Spleen (tissue), 11 donors: Measurements from ENCODE around the gene HID1. TPM values are rescaled to one million over a fixed set of nuclear protein-coding genes. Genes with fewer than 3 reads are reported as not detected.

Experiments used
- DNase-seq: peaks from one replicate; pipeline ENCODE4 v3.0.0-alpha.2; 2020
- H3K27ac ChIP-seq, 8 donors: fragments of 200-600 bp; sonication (generic) in 7 of 8; 1 replicate in 4 of 8; 2 replicates in 4 of 8; pipeline versions ENCODE4 v1.5.0 to v1.8.0; 2016 to 2021; ENCODE audit warnings: inconsistent platforms in 4 of 8, mild to moderate bottlenecking in 4 of 8, moderate library complexity in 1 of 8
- H3K27me3 ChIP-seq, 7 donors: fragments of 200-600 bp; sonication (generic) in 6 of 7; replicated peaks in 1 of 7; 1 replicate in 4 of 7; 2 replicates in 3 of 7; pipeline versions ENCODE4 v1.5.0 to v1.8.0; 2016 to 2021; ENCODE audit warnings: inconsistent platforms in 3 of 7, mild to moderate bottlenecking in 1 of 7
- H3K36me3 ChIP-seq, 6 donors: fragments of 200-600 bp; sonication (generic) in 5 of 6; 1 replicate in 4 of 6; 2 replicates in 2 of 6; pipeline versions ENCODE4 v1.5.0 to v1.8.0; 2016 to 2021; ENCODE audit warnings: inconsistent platforms in 2 of 6
- H3K4me1 ChIP-seq, 6 donors: fragments of 200-600 bp; sonication (generic) in 5 of 6; 1 replicate in 3 of 6; 2 replicates in 3 of 6; pipeline versions ENCODE4 v1.5.0 to v1.8.0; 2016 to 2021; ENCODE audit warnings: inconsistent platforms in 3 of 6
- H3K4me3 ChIP-seq, 8 donors: fragments of 200-600 bp; sonication (generic) in 7 of 8; 1 replicate in 4 of 8; 2 replicates in 4 of 8; pipeline versions ENCODE4 v1.5.0 to v1.8.0; 2016 to 2021; ENCODE audit warnings: inconsistent platforms in 4 of 8, mild to moderate bottlenecking in 4 of 8, moderate library complexity in 2 of 8
- H3K9me3 ChIP-seq, 8 donors: fragments of 200-600 bp; sonication (generic) in 7 of 8; 1 replicate in 4 of 8; 2 replicates in 4 of 8; pipeline versions ENCODE4 v1.5.0 to v1.8.0; 2016 to 2021; ENCODE audit warnings: inconsistent platforms in 4 of 8
- POLR2A ChIP-seq, 3 donors: fragments of 450-650 bp; IDR thresholded peaks; one replicate each; pipeline ENCODE4 v1.5.1; 2017; ENCODE audit warnings: antibody characterized with exemption in 3 of 3, mild to moderate bottlenecking in 1 of 3
- POLR2AphosphoS5 ChIP-seq, 3 donors: sonication (generic); formaldehyde crosslinking; IDR thresholded peaks; one replicate each; pipeline ENCODE4 v1.5.1; 2017; ENCODE audit warnings: antibody characterized with exemption in 3 of 3
- WGBS, 5 donors: extraction: QIAGEN DNeasy Blood & Tissue Kit in 3 of 5; methylation state at CpG; one replicate each; pipeline versions ENCODE4 v1.1.5 to v1.1.7; 2013 to 2018; 5-methylcytosine and 5-hydroxymethylcytosine counted together
- intact Hi-C: fragments of 100-400 bp; cut with DNase I; formaldehyde crosslinking; loops from one replicate; pipeline ENCODE4 v1.15.0; 2023; ENCODE audit warnings: low total_unique reads
- polyA plus RNA-seq, 3 donors: library from polyadenylated mRNA; stranded (reverse); fragments of 200-250 nt; gene quantifications; one replicate each; pipeline ENCODE4 v1.2.1, GENCODE V29; 2013
- total RNA-seq, 7 donors: library from RNA; depleted of rRNA in 3 of 7; stranded (reverse); fragments of >200 nt in 3 of 7; fragmentation: NEBNext Ultra II Directional in 4 of 7; extraction: Animal tissue kit (Norgen Biotek cat#: 25700) in 4 of 7; gene quantifications; one replicate each; pipeline versions ENCODE4 v1.1.0 to v1.2.1, GENCODE V29; 2016 to 2021
- TF ChIP-seq, protein P1 (sequence below), 11 experiments: fragments of 200-600 bp in 7 of 11; fragments of 450-650 bp in 4 of 11; sonication (generic) in 4 of 11; IDR thresholded peaks in 8 of 11; conservative IDR thresholded peaks in 3 of 11; 1 replicate in 7 of 11; 2 replicates in 4 of 11; pipeline versions ENCODE4 v1.4.0 to v1.8.0; 2016 to 2021; ENCODE audit warnings: antibody characterized with exemption in 11 of 11, inconsistent platforms in 4 of 11, mild to moderate bottlenecking in 1 of 11
- donor health status: healthy with polysubstance abuse.
- donor health status: DM: no; HTN: no; CAD: no; lungs with moderate emphysema.
- donor health status: DM: no; HTN: no; CAD: no.
- donor health status: Bipolar disorder and iron deficiency.
- donor health status: healthy.
- donor health status: DM: no; HTN: no; CAD: no.
- donor health status: DM: yes; HTN: yes; CAD: no.

HID1 gene
- total and polyA plus RNA-seq, 10 donors, result 5.2 to 39.4 (median 24.8) TPM

DNA sequence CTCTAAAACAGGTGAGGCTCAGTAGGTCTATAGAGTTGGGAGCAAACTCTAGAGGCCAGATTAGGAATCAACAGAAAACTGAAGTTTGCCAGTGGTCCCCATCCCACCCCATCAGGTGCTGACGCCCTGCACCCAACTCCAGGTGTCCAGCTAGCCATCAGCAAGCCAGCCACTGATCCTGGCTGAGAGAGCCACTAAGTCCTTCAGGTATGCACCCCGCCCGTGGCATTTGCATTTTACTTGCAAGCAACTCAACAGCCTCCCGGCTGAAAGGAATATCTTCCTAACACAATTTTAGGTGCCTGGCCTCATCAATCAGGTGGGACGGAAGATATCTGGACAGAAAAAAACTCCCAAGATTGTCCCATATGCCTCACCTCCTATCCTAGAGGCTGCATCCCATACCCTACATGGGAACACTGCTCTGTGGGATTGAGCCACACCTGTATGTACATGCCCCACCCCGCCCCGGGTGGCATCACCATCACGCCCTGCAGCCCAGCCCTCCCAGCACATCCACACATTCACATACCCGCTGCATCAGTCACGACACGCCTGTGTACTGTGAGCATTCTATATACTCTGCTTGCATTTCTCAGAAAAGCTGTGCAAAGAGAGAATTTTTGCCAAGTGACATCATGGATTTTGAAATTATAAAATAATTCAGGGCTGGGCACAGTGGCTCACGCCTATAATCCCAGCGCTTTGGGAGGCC, 28.6 kb downstream of the HID1 start:
- no peaks in the 10 kb centered on the region for H3K36me3 ChIP-seq
- no peak overlapping the region for H3K4me3 ChIP-seq
- DNase-seq, result no peak
- 70 to 77% (median 73%) methylated on average over 12 to 13 of the region's 13 CpGs for WGBS, 5 donors
- no peaks in the 10 kb centered on the region for H3K9me3 ChIP-seq
- TF ChIP-seq, protein P1, sequence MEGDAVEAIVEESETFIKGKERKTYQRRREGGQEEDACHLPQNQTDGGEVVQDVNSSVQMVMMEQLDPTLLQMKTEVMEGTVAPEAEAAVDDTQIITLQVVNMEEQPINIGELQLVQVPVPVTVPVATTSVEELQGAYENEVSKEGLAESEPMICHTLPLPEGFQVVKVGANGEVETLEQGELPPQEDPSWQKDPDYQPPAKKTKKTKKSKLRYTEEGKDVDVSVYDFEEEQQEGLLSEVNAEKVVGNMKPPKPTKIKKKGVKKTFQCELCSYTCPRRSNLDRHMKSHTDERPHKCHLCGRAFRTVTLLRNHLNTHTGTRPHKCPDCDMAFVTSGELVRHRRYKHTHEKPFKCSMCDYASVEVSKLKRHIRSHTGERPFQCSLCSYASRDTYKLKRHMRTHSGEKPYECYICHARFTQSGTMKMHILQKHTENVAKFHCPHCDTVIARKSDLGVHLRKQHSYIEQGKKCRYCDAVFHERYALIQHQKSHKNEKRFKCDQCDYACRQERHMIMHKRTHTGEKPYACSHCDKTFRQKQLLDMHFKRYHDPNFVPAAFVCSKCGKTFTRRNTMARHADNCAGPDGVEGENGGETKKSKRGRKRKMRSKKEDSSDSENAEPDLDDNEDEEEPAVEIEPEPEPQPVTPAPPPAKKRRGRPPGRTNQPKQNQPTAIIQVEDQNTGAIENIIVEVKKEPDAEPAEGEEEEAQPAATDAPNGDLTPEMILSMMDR (IDR thresholded peaks at IDR 0.05 in 8 of 11, conservative IDR thresholded peaks at IDR 0.05 in 3 of 11), result no peak
- H3K27ac ChIP-seq, result no peak overlapping the region
- H3K4me1 ChIP-seq, result no peaks in the 10 kb centered on the region
- intact Hi-C loops, result no loop called here
- H3K27me3 ChIP-seq, result peaks cover 0 to 65% (median 10%) of the 10 kb centered on the region in 7 donors

DNA sequence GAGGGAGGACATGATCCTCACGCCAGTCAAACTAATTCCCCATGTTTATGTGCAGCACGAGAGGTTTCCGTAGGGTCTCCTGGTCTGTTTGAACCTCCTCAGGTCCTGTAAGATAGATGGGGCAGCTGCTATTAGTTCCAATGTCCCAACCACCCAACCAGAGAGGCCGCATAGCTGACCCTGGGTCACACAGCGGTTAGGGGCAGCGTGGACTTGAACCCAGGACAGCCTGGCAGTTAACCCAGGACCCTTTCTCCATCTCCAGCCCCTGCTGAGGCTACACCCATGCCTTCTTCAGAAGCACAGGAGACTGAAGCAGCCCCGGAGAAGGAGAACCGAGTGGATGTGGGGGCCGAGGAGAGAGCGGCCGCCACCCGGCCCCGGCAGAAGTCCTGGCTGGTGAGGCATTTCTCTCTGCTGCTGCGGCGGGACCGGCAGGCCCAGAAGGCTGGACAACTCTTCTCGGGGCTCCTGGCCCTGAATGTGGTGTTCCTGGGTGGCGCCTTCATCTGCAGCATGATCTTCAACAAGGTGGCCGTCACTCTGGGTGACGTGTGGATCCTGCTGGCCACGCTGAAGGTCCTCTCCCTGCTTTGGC, 31.3 kb downstream of the HID1 start:
- no peak for DNase-seq
- intact Hi-C loops, result no loop called here
- no peak overlapping the region for H3K4me3 ChIP-seq
- 75 to 94% (median 83%) methylated on average over 7 to 21 of the region's 21 CpGs for WGBS, 5 donors
- H3K36me3 ChIP-seq, result no peaks in the 10 kb centered on the region
- no peak overlapping the region for H3K27ac ChIP-seq
- H3K9me3 ChIP-seq, result no peaks in the 10 kb centered on the region
- TF ChIP-seq, protein P1 (IDR thresholded peaks at IDR 0.05 in 8 of 11, conservative IDR thresholded peaks at IDR 0.05 in 3 of 11), result no peak
- TF ChIP-seq POLR2A (IDR thresholded peaks at IDR 0.05) (no peak), POLR2AphosphoS5 (IDR thresholded peaks at IDR 0.05) (no peak)
- peaks cover 0 to 3% (median 1%) of the 10 kb centered on the region in 6 donors for H3K4me1 ChIP-seq
- peaks cover 0 to 78% (median 26%) of the 10 kb centered on the region in 7 donors for H3K27me3 ChIP-seq

- H3K9me3 ChIP-seq, result no peaks in the 10 kb centered on the region
- no peak overlapping the region for H3K4me3 ChIP-seq
- intact Hi-C loops, result loop anchor here (10.0 kb wide), 1 partner anchor 145 kb away; no protein-coding TSS in a partner anchor
- H3K27me3 ChIP-seq, result peaks cover 3 to 93% (median 40%) of the 10 kb centered on the region in 7 donors
- H3K36me3 ChIP-seq, result no peaks in the 10 kb centered on the region
- H3K4me1 ChIP-seq, result peaks cover 6 to 13% (median 10%) of the 10 kb centered on the region in 6 donors
- no peak for TF ChIP-seq POLR2A (IDR thresholded peaks at IDR 0.05)
- 46 to 58% (median 49%) methylated on average over 8 of the region's 8 CpGs for WGBS, 5 donors
- H3K27ac ChIP-seq, result no peak overlapping the region
- no peak for DNase-seq
These were observed 33.0 kb downstream of the HID1 start for GRCh38 chr17:74939534-74939933.

- TF ChIP-seq, protein P1 (IDR thresholded peaks at IDR 0.05 in 8 of 11, conservative IDR thresholded peaks at IDR 0.05 in 3 of 11), result no peak
- TF ChIP-seq POLR2AphosphoS5 (IDR thresholded peaks at IDR 0.05), result no peak
- TF ChIP-seq POLR2A (IDR thresholded peaks at IDR 0.05), result no peak
- H3K4me3 ChIP-seq, result no peak overlapping the region
- H3K9me3 ChIP-seq, result no peaks in the 10 kb centered on the region
- H3K27me3 ChIP-seq, result peaks cover 3 to 89% (median 40%) of the 10 kb centered on the region in 7 donors
- peaks cover 6 to 13% (median 10%) of the 10 kb centered on the region in 6 donors for H3K4me1 ChIP-seq
- DNase-seq, result no peak
- 63 to 80% (median 71%) methylated on average over 8 of the region's 8 CpGs for WGBS, 5 donors
- no peak overlapping the region for H3K27ac ChIP-seq
- no peaks in the 10 kb centered on the region for H3K36me3 ChIP-seq
- intact Hi-C loops, result loop anchor here (10.0 kb wide), 1 partner anchor 144 kb away; no protein-coding TSS in a partner anchor
These were observed 34.2 kb downstream of the HID1 start for GRCh38 chr17:74938194-74938950.
